HepG2 (cell line): ENCODE data around the gene WDR49.

ENCODE experiments used
- KDM5A ChIP-seq: fragments of 200-600 bp; sonication (generic); IDR thresholded peaks from 2 replicates; pipeline ENCODE4 v1.7.0; 2018; ENCODE audit warnings: antibody characterized with exemption, mild to moderate bottlenecking, low read length, borderline replicate concordance
- ZNF264 ChIP-seq: sonication (generic); formaldehyde crosslinking; IDR thresholded peaks from 2 replicates; pipeline ENCODE4 v1.4.0; 2020; ENCODE audit warnings: missing genetic modification reagents
- TF ChIP-seq, protein P1 (sequence below): sonication (generic); formaldehyde crosslinking; IDR thresholded peaks from 2 replicates; pipeline ENCODE4 v1.5.0; 2020; ENCODE audit warnings: mild to moderate bottlenecking, missing genetic modification reagents, moderate library complexity

DNA sequence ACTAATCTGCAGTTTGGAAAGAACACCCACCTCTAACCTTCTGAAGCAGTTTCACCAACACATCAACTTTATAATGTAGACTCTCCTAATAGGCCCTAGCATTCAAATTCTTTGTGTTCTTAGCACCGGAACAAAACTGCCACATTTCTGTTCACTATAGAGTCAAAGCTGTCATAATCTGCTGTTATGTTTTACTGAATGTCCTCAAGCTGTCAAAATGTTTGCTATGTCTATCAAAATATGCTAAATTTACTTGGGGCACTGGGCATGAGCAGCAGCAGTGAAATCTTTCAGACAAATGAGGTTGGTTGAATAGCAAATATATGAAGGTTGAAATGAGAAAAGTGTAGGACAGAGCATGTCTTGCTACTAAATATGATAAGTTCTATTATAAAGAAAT, 1.9 kb downstream of the WDR49 start:
- TF ChIP-seq, protein P1, sequence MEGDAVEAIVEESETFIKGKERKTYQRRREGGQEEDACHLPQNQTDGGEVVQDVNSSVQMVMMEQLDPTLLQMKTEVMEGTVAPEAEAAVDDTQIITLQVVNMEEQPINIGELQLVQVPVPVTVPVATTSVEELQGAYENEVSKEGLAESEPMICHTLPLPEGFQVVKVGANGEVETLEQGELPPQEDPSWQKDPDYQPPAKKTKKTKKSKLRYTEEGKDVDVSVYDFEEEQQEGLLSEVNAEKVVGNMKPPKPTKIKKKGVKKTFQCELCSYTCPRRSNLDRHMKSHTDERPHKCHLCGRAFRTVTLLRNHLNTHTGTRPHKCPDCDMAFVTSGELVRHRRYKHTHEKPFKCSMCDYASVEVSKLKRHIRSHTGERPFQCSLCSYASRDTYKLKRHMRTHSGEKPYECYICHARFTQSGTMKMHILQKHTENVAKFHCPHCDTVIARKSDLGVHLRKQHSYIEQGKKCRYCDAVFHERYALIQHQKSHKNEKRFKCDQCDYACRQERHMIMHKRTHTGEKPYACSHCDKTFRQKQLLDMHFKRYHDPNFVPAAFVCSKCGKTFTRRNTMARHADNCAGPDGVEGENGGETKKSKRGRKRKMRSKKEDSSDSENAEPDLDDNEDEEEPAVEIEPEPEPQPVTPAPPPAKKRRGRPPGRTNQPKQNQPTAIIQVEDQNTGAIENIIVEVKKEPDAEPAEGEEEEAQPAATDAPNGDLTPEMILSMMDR (CRISPR knock-in tag), result no peak
- TF ChIP-seq KDM5A, result no peak
- no peak for TF ChIP-seq ZNF264 (CRISPR knock-in tag)
